Prostate gland (tissue), 2 donors: ENCODE data around the gene KMT5B. TPM values are rescaled to one million over a fixed set of nuclear protein-coding genes. Genes with fewer than 3 reads are reported as not detected.

Experiments used
- DNase-seq: peaks from one replicate; pipeline ENCODE4 v3.0.0-alpha.2; 2019; ENCODE audit warnings: low spot score
- H3K27ac ChIP-seq, 2 donors: fragments of 200-600 bp; sonication (generic); 2 replicates each; pipeline ENCODE4 v1.5.1; 2017 to 2019
- H3K27me3 ChIP-seq: fragments of 200-600 bp; sonication (generic); replicated peaks from 2 replicates; pipeline ENCODE4 v1.5.1; 2019; ENCODE audit not compliant: insufficient read depth
- H3K36me3 ChIP-seq, 2 donors: fragments of 200-600 bp; sonication (generic); 1 replicate in 1 of 2; 2 replicates in 1 of 2; pipeline versions ENCODE4 v1.5.1 to v1.8.1; 2017 to 2019
- H3K4me1 ChIP-seq: fragments of 200-600 bp; sonication (generic); replicated peaks from 2 replicates; pipeline ENCODE4 v1.5.1; 2019
- H3K4me3 ChIP-seq, 2 donors: fragments of 200-600 bp; sonication (generic); 2 replicates each; pipeline ENCODE4 v1.5.1; 2017 to 2019
- H3K9me3 ChIP-seq: fragments of 200-600 bp; sonication (generic); 2 replicates; pipeline ENCODE4 v1.5.1; 2017
- CTCF ChIP-seq, 4 experiments: fragments of 200-600 bp in 2 of 4; fragments of 450-650 bp in 2 of 4; sonication (generic) in 2 of 4; IDR thresholded peaks; 1 replicate in 3 of 4; 2 replicates in 1 of 4; pipeline ENCODE4 v1.5.1; 2016 to 2019; ENCODE audit warnings: antibody characterized with exemption in 4 of 4, mild to moderate bottlenecking in 2 of 4, moderate library complexity in 2 of 4
- POLR2A ChIP-seq: fragments of 450-650 bp; IDR thresholded peaks from one replicate; pipeline ENCODE4 v1.6.1; 2016; ENCODE audit warnings: antibody characterized with exemption, mild to moderate bottlenecking
- POLR2AphosphoS5 ChIP-seq: sonication (generic); formaldehyde crosslinking; IDR thresholded peaks from one replicate; pipeline ENCODE4 v1.6.1; 2017; ENCODE audit warnings: antibody characterized with exemption
- WGBS: methylation state at CpG from one replicate; pipeline ENCODE4 v1.1.5; 2018; 5-methylcytosine and 5-hydroxymethylcytosine counted together
- intact Hi-C: fragments of 100-400 bp; cut with DNase I; formaldehyde crosslinking; loops from one replicate; pipeline ENCODE4 v1.14.2; 2022
- total RNA-seq, 2 donors: library from RNA; depleted of rRNA; stranded (reverse); fragments of >200 nt; gene quantifications; one replicate each; pipeline ENCODE4 v1.1.0, GENCODE V29; 2016

The KMT5B gene
- 10 to 100 TPM; 41.0 to 57.7 TPM for total RNA-seq

- under 1% methylated on average over 44 of the region's 60 CpGs for WGBS
- H3K4me1 ChIP-seq: peaks cover 5% of the 10 kb centered on the region
- intact Hi-C loops: no loop called here
Observed at GRCh38 chr11:68213135-68213515, at the start of gene KMT5B. Gene KMT5B (minus strand): TSS chr11:68213296. CDS start chr11:68190076, 23,220 bp downstream.

GRCh38 chr11:68262544-68262827 lies 49.4 kb upstream of the KMT5B start:
- intact Hi-C loops: no loop called here
- DNase-seq: no peak
- Histone ChIP-seq H3K36me3 (peaks cover 0 to 8% of the 10 kb centered on the region in 2 donors), H3K27ac (no peak overlapping the region), H3K9me3 (no peaks in the 10 kb centered on the region), H3K27me3 (no peaks in the 10 kb centered on the region), H3K4me1 (no peaks in the 10 kb centered on the region), H3K4me3 (no peak overlapping the region)
- TF ChIP-seq POLR2A: no peak
- no peak for TF ChIP-seq CTCF (IDR thresholded peaks at IDR 0.05)
- no peak for TF ChIP-seq POLR2AphosphoS5
- WGBS: 92% methylated on average over 7 of the region's 8 CpGs

More at GRCh38 chr11:68213135-68213515, at the start of gene KMT5B:
- no peak for TF ChIP-seq POLR2AphosphoS5
- no peak for TF ChIP-seq CTCF (IDR thresholded peaks at IDR 0.05)
- no peak for TF ChIP-seq POLR2A
- Histone ChIP-seq H3K27ac (peak within 1 kb of the TSS; percentile 98 to 99), H3K27me3 (no peaks in the 10 kb centered on the region), H3K9me3 (no peaks in the 10 kb centered on the region), H3K4me3 (peak within 1 kb of the TSS; percentile 66 to 92), H3K36me3 (no peaks in the 10 kb centered on the region)
- DNase-seq: no peak

DNA sequence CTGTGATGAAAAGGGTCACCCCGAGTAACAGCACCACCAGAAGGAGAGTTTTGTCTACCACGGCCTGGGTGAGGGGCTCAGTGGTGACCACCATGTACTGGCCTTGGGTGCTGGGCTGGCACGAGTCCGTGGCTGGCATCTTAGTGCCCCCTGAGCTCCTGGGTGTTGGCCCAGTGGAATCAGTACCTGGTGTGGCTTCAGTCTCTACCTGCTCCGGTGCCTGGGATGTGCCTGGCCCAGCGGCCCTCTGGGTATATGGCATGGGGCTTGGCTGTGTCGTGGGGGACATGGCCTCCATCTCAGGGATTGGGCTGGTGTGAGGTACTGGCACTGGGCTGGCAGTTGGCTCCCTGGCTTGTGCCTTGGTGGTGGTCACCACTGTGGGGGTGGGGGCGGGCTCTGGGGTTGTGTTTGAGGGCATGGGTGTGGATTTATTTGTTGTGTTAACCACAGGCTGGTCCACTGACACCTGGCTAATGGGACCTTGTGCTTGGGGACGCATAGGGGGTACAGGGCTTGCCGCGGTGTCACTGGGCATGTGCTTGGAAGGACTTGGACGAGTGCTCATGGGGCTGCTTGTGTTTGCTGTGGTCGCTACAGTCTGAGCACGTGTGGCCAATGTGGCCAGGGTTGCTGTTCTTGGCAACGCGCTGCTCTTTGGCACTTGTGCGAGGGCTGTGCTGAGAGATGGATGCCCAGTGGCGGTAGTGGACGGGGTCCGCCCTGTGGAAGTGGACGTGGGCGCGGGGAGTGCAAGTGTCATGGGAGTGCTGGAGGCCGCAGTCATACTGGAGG lies 48.9 kb upstream of the KMT5B start:
- H3K36me3 ChIP-seq: peaks cover 0 to 8% of the 10 kb centered on the region in 2 donors
- H3K4me3 ChIP-seq: no peak overlapping the region
- 90% methylated on average over 23 of the region's 24 CpGs for WGBS
- intact Hi-C loops: no loop called here
- DNase-seq: no peak
- no peak overlapping the region for H3K27ac ChIP-seq
- no peaks in the 10 kb centered on the region for H3K9me3 ChIP-seq
- H3K27me3 ChIP-seq: no peaks in the 10 kb centered on the region
- TF ChIP-seq CTCF (IDR thresholded peaks at IDR 0.05): no peak
- TF ChIP-seq POLR2A: no peak
- TF ChIP-seq POLR2AphosphoS5: no peak
- H3K4me1 ChIP-seq: no peaks in the 10 kb centered on the region

- DNase-seq: no peak
- Histone ChIP-seq H3K27ac (no peak overlapping the region), H3K36me3 (peaks cover 0 to 8% of the 10 kb centered on the region in 2 donors), H3K27me3 (no peaks in the 10 kb centered on the region), H3K4me1 (no peaks in the 10 kb centered on the region), H3K4me3 (no peak overlapping the region), H3K9me3 (no peaks in the 10 kb centered on the region)
- TF ChIP-seq CTCF (IDR thresholded peaks at IDR 0.05) (no peak), POLR2A (no peak), POLR2AphosphoS5 (no peak)
- intact Hi-C loops: no loop called here
- WGBS: 74% methylated on average over 15 of the region's 15 CpGs
Observed at GRCh38 chr11:68261006-68261405, 47.9 kb upstream of the KMT5B start.

- no peaks in the 10 kb centered on the region for H3K27me3 ChIP-seq
- peaks cover 0 to 8% of the 10 kb centered on the region in 2 donors for H3K36me3 ChIP-seq
- WGBS: 93% methylated on average over 6 of the region's 6 CpGs
- no peak for DNase-seq
- no peak overlapping the region for H3K27ac ChIP-seq
- no peaks in the 10 kb centered on the region for H3K4me1 ChIP-seq
- TF ChIP-seq POLR2AphosphoS5 (no peak), CTCF (IDR thresholded peaks at IDR 0.05) (no peak), POLR2A (no peak)
- no peaks in the 10 kb centered on the region for H3K9me3 ChIP-seq
- intact Hi-C loops: no loop called here
- H3K4me3 ChIP-seq: no peak overlapping the region
Observed at GRCh38 chr11:68260484-68260883, 47.4 kb upstream of the KMT5B start.
